Measurements from ENCODE around the gene KANK3.
"Not testable (repeated sequence)": the region's sequence is repeated elsewhere in the genome, so short reads cannot be mapped to it uniquely, and the experiment has no call there.

Gene KANK3

GRCh38 chr19:8342684-8343482, at the start of gene KANK3:
Gene KANK3, minus strand, starts transcription at chr19:8343262. Its CDS starts 5,434 bp downstream, at chr19:8337828.
- DNase-seq = peak; percentile 93 to 94

- DNase-seq = no peak
These were observed 49.0 kb upstream of the KANK3 start for GRCh38 chr19:8392017-8392591.

GRCh38 chr19:8391198-8392016, 48.3 kb upstream of the KANK3 start:
- no peak for DNase-seq

- DNase-seq = peak; percentile 93 to 94
These were observed 47.5 kb upstream of the KANK3 start for GRCh38 chr19:8390617-8390981.

GRCh38 chr19:8389891-8390616, 47.0 kb upstream of the KANK3 start, which contains the start of gene RAB11B:
Gene RAB11B, plus strand, starts transcription at chr19:8390360. Its CDS starts 57 bp downstream, at chr19:8390417.
- peak; percentile 100 for DNase-seq

GRCh38 chr19:8388612-8388958, 45.5 kb upstream of the KANK3 start:
- no peak for DNase-seq

GRCh38 chr19:8387688-8388611, 44.9 kb upstream of the KANK3 start:
- no peak for DNase-seq

GRCh38 chr19:8386990-8387389, 43.9 kb upstream of the KANK3 start:
- DNase-seq = no peak

GRCh38 chr19:8386419-8386818, 43.4 kb upstream of the KANK3 start:
- DNase-seq = not testable (repeated sequence)

GRCh38 chr19:8385566-8385965, 42.5 kb upstream of the KANK3 start:
- not testable (repeated sequence) for DNase-seq

GRCh38 chr19:8385103-8385502, 42.0 kb upstream of the KANK3 start:
- DNase-seq = not testable (repeated sequence)

- DNase-seq = not testable (repeated sequence)
These were observed 41.5 kb upstream of the KANK3 start for GRCh38 chr19:8384569-8384968.

- not testable (repeated sequence) for DNase-seq
These were observed 36.3 kb upstream of the KANK3 start for GRCh38 chr19:8379156-8379891.

- no peak for DNase-seq
These were observed 34.5 kb upstream of the KANK3 start for GRCh38 chr19:8377598-8377997.

GRCh38 chr19:8376373-8376974, 33.4 kb upstream of the KANK3 start:
- DNase-seq = not testable (repeated sequence)

- DNase-seq = not testable (repeated sequence)
These were observed 32.7 kb upstream of the KANK3 start for GRCh38 chr19:8375766-8376165.

GRCh38 chr19:8373867-8374813, 31.1 kb upstream of the KANK3 start:
- DNase-seq = no peak

- DNase-seq = no peak
These were observed 28.1 kb upstream of the KANK3 start for GRCh38 chr19:8371011-8371804.
